Measurements from ENCODE around the gene OR8B8.
"Not testable (repeated sequence)": the region's sequence is repeated elsewhere in the genome, so short reads cannot be mapped to it uniquely, and the experiment has no call there.

OR8B8 gene

GRCh38 chr11:124441519-124441918 lies 4.0 kb downstream of the OR8B8 start:
- DNase-seq (ENCODE audit: low spot score), result no peak

GRCh38 chr11:124441081-124441480 lies 4.4 kb downstream of the OR8B8 start:
- no peak for DNase-seq (ENCODE audit: low spot score)

GRCh38 chr11:124440608-124441007 lies 4.9 kb downstream of the OR8B8 start:
- DNase-seq (ENCODE audit: low spot score), result no peak

- no peak for DNase-seq (ENCODE audit: low spot score)
These were observed 10.8 kb downstream of the OR8B8 start for GRCh38 chr11:124434699-124435098.

GRCh38 chr11:124429599-124429998 lies 15.9 kb downstream of the OR8B8 start:
- no peak for DNase-seq (ENCODE audit: low spot score)

GRCh38 chr11:124424384-124424921 lies 21.0 kb downstream of the OR8B8 start, which contains the start of gene OR8B4:
OR8B4 (minus strand) TSS chr11:124424871; CDS start chr11:124424871, 0 bp downstream.
- no peak for DNase-seq (ENCODE audit: low spot score)

GRCh38 chr11:124421043-124421442 lies 24.5 kb downstream of the OR8B8 start:
- no peak for DNase-seq (ENCODE audit: low spot score)

GRCh38 chr11:124415356-124415923 lies 30.1 kb downstream of the OR8B8 start:
- peak; percentile 73 for DNase-seq (ENCODE audit: low spot score)

GRCh38 chr11:124409906-124410305 lies 35.6 kb downstream of the OR8B8 start:
- no peak for DNase-seq (ENCODE audit: low spot score)

GRCh38 chr11:124405581-124405980 lies 39.9 kb downstream of the OR8B8 start:
- no peak for DNase-seq (ENCODE audit: low spot score)

- not testable (repeated sequence) for DNase-seq (ENCODE audit: low spot score)
These were observed 42.3 kb downstream of the OR8B8 start for GRCh38 chr11:124403186-124403585.

GRCh38 chr11:124402326-124402922 lies 43.1 kb downstream of the OR8B8 start:
- DNase-seq (ENCODE audit: low spot score), result peak; percentile 55

- no peak for DNase-seq (ENCODE audit: low spot score)
These were observed 46.6 kb downstream of the OR8B8 start, which contains the start of gene OR8B3 for GRCh38 chr11:124398924-124399323. OR8B3 (minus strand) TSS chr11:124399024; CDS start chr11:124397351, 1,673 bp downstream.

- not testable (repeated sequence) for DNase-seq (ENCODE audit: low spot score)
These were observed 48.6 kb downstream of the OR8B8 start for GRCh38 chr11:124396847-124397246.

GRCh38 chr11:124394408-124394807 lies 51.1 kb downstream of the OR8B8 start:
- DNase-seq (ENCODE audit: low spot score), result no peak

All from LoVo (cell line).